ENCODE results near the gene ZNF813.
"Not testable (repeated sequence)": the region's sequence is repeated elsewhere in the genome, so short reads cannot be mapped to it uniquely, and the experiment has no call there.

Gene ZNF813

GRCh38 chr19:53485046-53486004 is 17.8 kb downstream of the ZNF813 start:
- no peak for DNase-seq

- no peak for DNase-seq
These were observed 24.6 kb downstream of the ZNF813 start for GRCh38 chr19:53492153-53492552.

- DNase-seq = not testable (repeated sequence)
These were observed 29.9 kb downstream of the ZNF813 start for GRCh38 chr19:53497311-53498023.

GRCh38 chr19:53498024-53498395 is 30.5 kb downstream of the ZNF813 start:
- DNase-seq = not testable (repeated sequence)

- not testable (repeated sequence) for DNase-seq
These were observed 35.6 kb downstream of the ZNF813 start for GRCh38 chr19:53503151-53503550.

- not testable (repeated sequence) for DNase-seq
These were observed 36.3 kb downstream of the ZNF813 start for GRCh38 chr19:53503671-53504364.

- not testable (repeated sequence) for DNase-seq
These were observed 36.8 kb downstream of the ZNF813 start for GRCh38 chr19:53504365-53504703.

- no peak for DNase-seq
These were observed 37.4 kb downstream of the ZNF813 start for GRCh38 chr19:53504885-53505284.

GRCh38 chr19:53506728-53507127 is 39.2 kb downstream of the ZNF813 start:
- DNase-seq = no peak

GRCh38 chr19:53507523-53508442 is 40.2 kb downstream of the ZNF813 start:
- DNase-seq = no peak

GRCh38 chr19:53509443-53509842 is 41.9 kb downstream of the ZNF813 start:
- no peak for DNase-seq

GRCh38 chr19:53509845-53510244 is 42.3 kb downstream of the ZNF813 start:
- DNase-seq = no peak

- DNase-seq = no peak
These were observed 43.8 kb downstream of the ZNF813 start for GRCh38 chr19:53511357-53511756.

- no peak for DNase-seq
These were observed 44.4 kb downstream of the ZNF813 start for GRCh38 chr19:53511933-53512374.

GRCh38 chr19:53515047-53515446 is 47.5 kb downstream of the ZNF813 start:
- DNase-seq = not testable (repeated sequence)

- DNase-seq = no peak
These were observed 49.7 kb downstream of the ZNF813 start for GRCh38 chr19:53517114-53517741.

- no peak for DNase-seq
These were observed 50.6 kb downstream of the ZNF813 start for GRCh38 chr19:53518121-53518520.

GRCh38 chr19:53518716-53519115 is 51.2 kb downstream of the ZNF813 start:
- DNase-seq = no peak

- DNase-seq = no peak
These were observed 51.9 kb downstream of the ZNF813 start for GRCh38 chr19:53519446-53519845.

GRCh38 chr19:53520163-53520546 is 52.6 kb downstream of the ZNF813 start:
- DNase-seq = no peak

GRCh38 chr19:53520547-53521372 is 53.2 kb downstream of the ZNF813 start:
- peak; percentile 77 for DNase-seq
